CD14-positive monocyte (primary cell): ENCODE results near the gene ITPK1. TPM values are rescaled to one million over a fixed set of nuclear protein-coding genes. Genes with fewer than 3 reads are reported as not detected.

ENCODE experiments used
- DNase-seq, 3 donors: peaks; one replicate each; pipeline ENCODE4 v3.0.0-alpha.2; 2011 to 2022
- H2AFZ ChIP-seq: 2 replicates; pipeline ENCODE4 v1.6.0; 2012; ENCODE audit warnings: mild to moderate bottlenecking, low read depth, low read length, inconsistent platforms; ENCODE audit not compliant: insufficient read depth, poor library complexity, severe bottlenecking
- H3K27ac ChIP-seq, 2 donors: 1 replicate in 1 of 2; 2 replicates in 1 of 2; pipeline ENCODE4 v1.5.1; 2012 to 2013; ENCODE audit warnings: low read length in 2 of 2, control low read depth in 1 of 2, inconsistent platforms in 1 of 2, low read depth in 1 of 2, mild to moderate bottlenecking in 1 of 2
- H3K27me3 ChIP-seq, 2 donors: one replicate each; pipeline versions ENCODE4 v1.6.0 to v1.6.1; 2011 to 2013; ENCODE audit warnings: low read length in 2 of 2; ENCODE audit not compliant: control insufficient read depth in 2 of 2, insufficient read depth in 2 of 2
- H3K36me3 ChIP-seq, 2 donors: replicated peaks in 1 of 2; 1 replicate in 1 of 2; 2 replicates in 1 of 2; pipeline versions ENCODE4 v1.5.1 to v1.6.1; 2012 to 2013; ENCODE audit warnings: low read length in 2 of 2, control low read depth in 1 of 2, inconsistent platforms in 1 of 2, mild to moderate bottlenecking in 1 of 2; ENCODE audit not compliant: insufficient read depth in 2 of 2, control insufficient read depth in 1 of 2
- H3K4me1 ChIP-seq, 2 donors: 1 replicate in 1 of 2; 2 replicates in 1 of 2; pipeline versions ENCODE4 v1.5.1 to v1.6.1; 2012 to 2013; ENCODE audit warnings: low read length in 2 of 2, control low read depth in 1 of 2, inconsistent platforms in 1 of 2, mild to moderate bottlenecking in 1 of 2, moderate library complexity in 1 of 2; ENCODE audit not compliant: insufficient read depth in 2 of 2, control insufficient read depth in 1 of 2
- H3K4me2 ChIP-seq: replicated peaks from 2 replicates; pipeline ENCODE3; 2012; ENCODE audit warnings: low read length, moderate library complexity, mild to moderate bottlenecking; ENCODE audit not compliant: poor library complexity, severe bottlenecking; ENCODE audit errors: extremely low read depth
- H3K4me3 ChIP-seq, 3 experiments: fragments of 200-600 bp in 1 of 3; sonication (generic) in 1 of 3; replicated peaks in 1 of 3; 1 replicate in 2 of 3; 2 replicates in 1 of 3; pipeline ENCODE4 v1.5.1; 2011 to 2013; ENCODE audit warnings: low read length in 3 of 3, mild to moderate bottlenecking in 3 of 3, control low read depth in 2 of 3, low read depth in 2 of 3, inconsistent platforms in 1 of 3, moderate library complexity in 1 of 3
- H3K79me2 ChIP-seq: 2 replicates; pipeline ENCODE4 v1.6.0; 2012; ENCODE audit warnings: mild to moderate bottlenecking, control low read depth, inconsistent platforms, low read length, moderate library complexity; ENCODE audit not compliant: insufficient read depth
- H3K9ac ChIP-seq: 2 replicates; pipeline ENCODE4 v1.6.0; 2017; ENCODE audit warnings: low read length, mild to moderate bottlenecking; ENCODE audit not compliant: insufficient read depth, poor library complexity, severe bottlenecking
- H3K9me3 ChIP-seq, 2 donors: replicated peaks in 1 of 2; 1 replicate in 1 of 2; 2 replicates in 1 of 2; pipeline versions ENCODE4 v1.5.1 to v1.6.1; 2012 to 2013; ENCODE audit warnings: low read length in 2 of 2, control low read depth in 1 of 2; ENCODE audit not compliant: control insufficient read depth in 1 of 2, insufficient read depth in 1 of 2
- H4K20me1 ChIP-seq: 2 replicates; pipeline ENCODE4 v1.6.0; 2012; ENCODE audit warnings: mild to moderate bottlenecking, low read length, control low read depth, moderate library complexity; ENCODE audit not compliant: insufficient read depth
- H3K27ac Mint-ChIP-seq, 7 donors: one replicate each; pipeline ENCODE4 v1.8.0; 2020; ENCODE audit warnings: mild to moderate bottlenecking in 7 of 7, mixed read lengths in 7 of 7, moderate library complexity in 6 of 7, inconsistent platforms in 2 of 7
- H3K27me3 Mint-ChIP-seq, 3 donors: one replicate each; pipeline ENCODE4 v1.8.0; 2021 to 2022; ENCODE audit warnings: low read depth in 3 of 3, mild to moderate bottlenecking in 3 of 3, mixed read lengths in 3 of 3, moderate library complexity in 3 of 3, inconsistent platforms in 1 of 3
- H3K36me3 Mint-ChIP-seq, 2 donors: one replicate each; pipeline ENCODE4 v1.8.0; 2020; ENCODE audit warnings: mixed read lengths in 2 of 2, inconsistent platforms in 1 of 2, mild to moderate bottlenecking in 1 of 2
- H3K4me1 Mint-ChIP-seq: one replicate; pipeline ENCODE4 v1.8.0; 2020; ENCODE audit warnings: mild to moderate bottlenecking, mixed read lengths
- H3K4me3 Mint-ChIP-seq, 2 donors: one replicate each; pipeline ENCODE4 v1.8.0; 2020; ENCODE audit warnings: mild to moderate bottlenecking in 2 of 2, mixed read lengths in 2 of 2, moderate library complexity in 1 of 2
- H3K9me3 Mint-ChIP-seq, 7 donors: one replicate each; pipeline ENCODE4 v1.8.0; 2020 to 2022; ENCODE audit warnings: mixed read lengths in 7 of 7, mild to moderate bottlenecking in 6 of 7, moderate library complexity in 6 of 7, inconsistent platforms in 2 of 7
- WGBS: methylation state at CpG from one replicate; pipeline ENCODE4 v1.1.5; 2013; ENCODE audit warnings: missing lambda C conversion rate; ENCODE audit not compliant: insufficient coverage; 5-methylcytosine and 5-hydroxymethylcytosine counted together
- intact Hi-C, 2 donors: fragments of 100-400 bp; cut with micrococcal nuclease; formaldehyde crosslinking; loops; one replicate each; pipeline versions ENCODE4 v1.15.0 to v1.15.1; 2023
- polyA plus RNA-seq, 3 donors: library from polyadenylated mRNA; depleted of rRNA in 1 of 3; unstranded in 2 of 3; stranded (reverse) in 1 of 3; fragments of 300-500 nt in 2 of 3; fragments of >200 nt in 1 of 3; fragmentation: Illumina TruSeq in 2 of 3; gene quantifications; 1 replicate in 2 of 3; 2 replicates in 1 of 3; pipeline ENCODE4 v1.2.3, GENCODE V29; 2012 to 2021
- TF ChIP-seq, protein P1 (sequence below): fragments of 200-600 bp; IDR thresholded peaks from one replicate; pipeline ENCODE4 v1.8.0; 2022; ENCODE audit warnings: antibody characterized with exemption, mild to moderate bottlenecking

Gene ITPK1
- polyA plus RNA-seq, 3 donors = 57.1 to 144 (median 63.0) TPM

DNA sequence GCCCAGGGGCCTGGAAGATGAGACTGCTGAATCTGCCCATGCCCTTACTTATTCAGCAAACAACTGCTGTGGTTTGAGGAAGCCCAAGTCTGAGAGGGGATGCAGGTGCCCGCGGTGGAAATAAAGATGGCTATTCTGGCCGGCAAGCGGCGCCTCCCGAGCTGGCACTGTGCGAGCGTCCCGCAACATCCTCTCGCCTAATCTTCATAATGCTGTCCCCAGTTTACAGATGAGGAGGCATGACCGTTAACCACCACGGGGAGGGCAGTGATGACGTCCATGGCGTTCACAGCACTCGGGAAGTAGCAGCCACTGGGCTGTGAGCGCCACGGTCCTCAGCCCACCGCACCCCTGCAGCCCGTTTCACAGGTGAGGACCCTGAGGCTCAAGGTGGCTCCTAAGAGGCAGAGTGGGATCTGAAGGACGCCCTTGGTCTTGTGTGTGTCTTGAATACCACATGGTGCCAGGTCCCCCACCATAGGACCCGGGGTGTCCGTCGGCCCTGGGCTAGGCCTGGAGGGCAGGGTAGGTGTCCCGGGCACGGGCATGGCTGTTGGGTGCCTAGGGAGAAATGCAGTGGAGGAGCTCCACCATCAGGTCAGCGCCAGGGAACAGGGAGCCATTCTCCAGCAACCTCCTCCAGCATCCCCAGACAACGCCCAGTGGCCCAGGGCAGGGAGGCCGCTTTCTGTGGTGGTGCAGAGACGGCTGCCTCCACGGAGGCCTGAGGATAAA is 172.6 kb downstream of the ITPK1 start:
- WGBS = 98% methylated on average over 25 of the region's 30 CpGs
- no peaks in the 10 kb centered on the region for H3K9me3 Mint-ChIP-seq
- Histone ChIP-seq H3K27me3 (no peaks in the 10 kb centered on the region), H3K4me3 (no peak overlapping the region), H3K9me3 (no peaks in the 10 kb centered on the region), H3K4me2 (no peak overlapping the region), H3K9ac (no peak overlapping the region), H3K27ac (no peak overlapping the region), H4K20me1 (peaks cover 92% of the 10 kb centered on the region), H3K36me3 (peaks cover 92 to 100% of the 10 kb centered on the region in 2 donors), H2AFZ (no peak overlapping the region), H3K4me1 (no peaks in the 10 kb centered on the region), H3K79me2 (no peaks in the 10 kb centered on the region)
- no peaks in the 10 kb centered on the region for H3K4me1 Mint-ChIP-seq
- peaks cover 78 to 98% of the 10 kb centered on the region in 2 donors for H3K36me3 Mint-ChIP-seq
- peaks cover 0 to 1% (median 0%) of the 10 kb centered on the region in 3 donors for H3K27me3 Mint-ChIP-seq
- no peak for DNase-seq
- TF ChIP-seq, protein P1, sequence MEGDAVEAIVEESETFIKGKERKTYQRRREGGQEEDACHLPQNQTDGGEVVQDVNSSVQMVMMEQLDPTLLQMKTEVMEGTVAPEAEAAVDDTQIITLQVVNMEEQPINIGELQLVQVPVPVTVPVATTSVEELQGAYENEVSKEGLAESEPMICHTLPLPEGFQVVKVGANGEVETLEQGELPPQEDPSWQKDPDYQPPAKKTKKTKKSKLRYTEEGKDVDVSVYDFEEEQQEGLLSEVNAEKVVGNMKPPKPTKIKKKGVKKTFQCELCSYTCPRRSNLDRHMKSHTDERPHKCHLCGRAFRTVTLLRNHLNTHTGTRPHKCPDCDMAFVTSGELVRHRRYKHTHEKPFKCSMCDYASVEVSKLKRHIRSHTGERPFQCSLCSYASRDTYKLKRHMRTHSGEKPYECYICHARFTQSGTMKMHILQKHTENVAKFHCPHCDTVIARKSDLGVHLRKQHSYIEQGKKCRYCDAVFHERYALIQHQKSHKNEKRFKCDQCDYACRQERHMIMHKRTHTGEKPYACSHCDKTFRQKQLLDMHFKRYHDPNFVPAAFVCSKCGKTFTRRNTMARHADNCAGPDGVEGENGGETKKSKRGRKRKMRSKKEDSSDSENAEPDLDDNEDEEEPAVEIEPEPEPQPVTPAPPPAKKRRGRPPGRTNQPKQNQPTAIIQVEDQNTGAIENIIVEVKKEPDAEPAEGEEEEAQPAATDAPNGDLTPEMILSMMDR = no peak
- intact Hi-C loops = no loop called here
- no peak overlapping the region for H3K4me3 Mint-ChIP-seq
- H3K27ac Mint-ChIP-seq = peak overlapping the region in 1 of 7 donors; percentile 36

DNA sequence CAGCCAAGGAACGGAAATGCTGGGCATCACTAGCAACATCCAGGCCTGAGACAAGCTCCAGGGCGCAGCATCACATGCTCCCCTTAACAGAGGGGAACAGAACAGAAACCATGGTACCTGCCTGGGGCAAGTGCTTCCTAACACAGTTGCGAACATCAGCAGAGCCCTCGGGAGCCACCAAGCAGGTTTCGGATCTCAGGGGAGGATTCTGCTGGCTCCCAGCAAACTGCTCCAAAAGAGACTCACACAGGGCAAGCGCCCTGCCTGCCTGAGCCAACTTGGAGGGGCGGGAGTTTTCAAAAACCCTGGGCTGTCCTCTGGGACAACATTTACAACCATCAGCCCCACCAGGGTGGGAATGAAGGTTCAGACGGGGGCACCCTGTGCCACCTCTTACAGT is 173.1 kb downstream of the ITPK1 start:
- TF ChIP-seq, protein P1 = no peak
- peaks cover 0 to 1% (median 0%) of the 10 kb centered on the region in 3 donors for H3K27me3 Mint-ChIP-seq
- no peaks in the 10 kb centered on the region for H3K9me3 ChIP-seq
- no peaks in the 10 kb centered on the region for H3K4me1 ChIP-seq
- H3K4me2 ChIP-seq = no peak overlapping the region
- peaks cover 92% of the 10 kb centered on the region for H4K20me1 ChIP-seq
- DNase-seq = no peak
- H3K36me3 Mint-ChIP-seq = peaks cover 74 to 98% of the 10 kb centered on the region in 2 donors
- no peak overlapping the region for H2AFZ ChIP-seq
- peak overlapping the region in 2 of 7 donors; percentile 6 to 36 for H3K27ac Mint-ChIP-seq
- H3K9ac ChIP-seq = no peak overlapping the region
- H3K4me3 Mint-ChIP-seq = no peak overlapping the region
- no peaks in the 10 kb centered on the region for H3K9me3 Mint-ChIP-seq
- peaks cover 89 to 100% of the 10 kb centered on the region in 2 donors for H3K36me3 ChIP-seq
- H3K4me3 ChIP-seq = no peak overlapping the region
- no peaks in the 10 kb centered on the region for H3K4me1 Mint-ChIP-seq
- H3K79me2 ChIP-seq = no peaks in the 10 kb centered on the region
- intact Hi-C loops = no loop called here
- WGBS = 91% methylated on average over 5 of the region's 8 CpGs
- H3K27ac ChIP-seq = no peak overlapping the region
- no peaks in the 10 kb centered on the region for H3K27me3 ChIP-seq
